Fibroblast of skin of back (primary cell): ENCODE data around the gene ACAP3.

Experiments used
- DNase-seq: peaks from one replicate; pipeline ENCODE4 v3.0.0-alpha.2; 2013

ACAP3 gene

DNA sequence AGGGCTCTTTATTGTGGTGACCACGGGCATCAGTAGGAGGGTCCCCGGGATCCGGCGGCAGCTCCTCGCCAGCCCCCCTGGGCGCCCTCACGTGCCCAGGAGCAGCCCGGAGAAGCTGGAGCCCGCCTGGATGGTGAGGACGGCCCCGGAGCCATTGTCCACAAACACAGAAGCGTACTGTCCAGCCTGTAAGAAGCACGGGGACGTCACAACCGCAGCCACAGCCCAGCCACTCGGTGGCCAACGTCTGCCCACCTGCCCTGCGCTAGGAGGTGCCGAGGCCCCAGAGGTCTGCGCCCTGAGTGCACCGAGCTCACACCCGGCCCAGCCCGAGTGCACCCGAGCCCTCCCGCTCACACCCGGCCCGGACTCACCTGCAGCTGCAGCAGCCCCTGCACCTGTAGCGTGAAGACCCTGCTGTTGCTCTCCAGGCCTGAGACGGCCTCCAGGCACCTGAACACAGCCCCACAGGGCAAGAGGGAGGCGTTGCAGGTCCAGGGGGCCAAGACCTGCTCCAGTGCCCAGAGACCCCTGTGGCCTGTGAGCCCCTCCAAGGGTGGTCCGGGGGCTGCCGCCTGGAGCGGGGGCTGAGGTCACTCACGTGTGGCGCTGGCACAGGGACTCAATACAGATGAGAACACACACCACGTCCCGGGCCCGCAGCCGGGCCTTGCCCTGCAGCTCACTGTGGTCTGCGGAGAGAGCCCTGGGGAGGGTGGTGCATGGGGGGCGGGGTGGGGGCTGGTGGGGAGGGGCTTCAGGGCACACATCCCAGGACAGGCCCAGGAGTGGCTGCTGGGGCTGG lies 65.1 kb downstream of the ACAP3 start:
- no peak for DNase-seq
